H9 (cell line): ENCODE measurements around the gene LRRC28. TPM values are rescaled to one million over a fixed set of nuclear protein-coding genes. Genes with fewer than 3 reads are reported as not detected.

ENCODE experiments used
- DNase-seq: peaks from one replicate; pipeline ENCODE4 v3.0.0-alpha.2; 2017
- H2AFZ ChIP-seq: one replicate; pipeline ENCODE4 v1.6.1; 2013; ENCODE audit warnings: mild to moderate bottlenecking, low read length, control low read depth, moderate library complexity
- H2AK5ac ChIP-seq: 2 replicates; pipeline ENCODE4 v1.6.1; 2013; ENCODE audit warnings: low read length, control low read depth, mixed read lengths; ENCODE audit not compliant: insufficient read length
- H2BK120ac ChIP-seq: one replicate; pipeline ENCODE4 v1.6.1; 2013; ENCODE audit warnings: low read depth, mild to moderate bottlenecking, low read length, control low read depth, inconsistent platforms; ENCODE audit not compliant: poor library complexity, severe bottlenecking
- H2BK12ac ChIP-seq: 2 replicates; pipeline ENCODE4 v1.6.1; 2013; ENCODE audit warnings: low read length, control low read depth, mixed read lengths, low read depth; ENCODE audit not compliant: insufficient read length
- H2BK15ac ChIP-seq: 2 replicates; pipeline ENCODE4 v1.6.1; 2013; ENCODE audit warnings: low read depth, low read length, control low read depth
- H2BK20ac ChIP-seq: one replicate; pipeline ENCODE4 v1.6.1; 2013; ENCODE audit warnings: low read depth, mild to moderate bottlenecking, low read length, control low read depth, inconsistent platforms; ENCODE audit not compliant: poor library complexity, severe bottlenecking
- H2BK5ac ChIP-seq: 2 replicates; pipeline ENCODE4 v1.6.1; 2013; ENCODE audit warnings: low read length, control low read depth, mixed read lengths; ENCODE audit not compliant: insufficient read length
- H3K14ac ChIP-seq: 2 replicates; pipeline ENCODE4 v1.6.1; 2013; ENCODE audit warnings: low read length, control low read depth; ENCODE audit not compliant: insufficient read depth
- H3K18ac ChIP-seq: 2 replicates; pipeline ENCODE4 v1.6.1; 2013; ENCODE audit warnings: low read depth, mild to moderate bottlenecking, mixed read lengths, low read length, control low read depth; ENCODE audit not compliant: insufficient read length
- H3K23ac ChIP-seq: 2 replicates; pipeline ENCODE4 v1.6.1; 2013; ENCODE audit warnings: low read length, control low read depth, mixed read lengths, low read depth; ENCODE audit not compliant: insufficient read length
- H3K23me2 ChIP-seq: 2 replicates; pipeline ENCODE4 v1.6.1; 2013; ENCODE audit warnings: low read depth, mild to moderate bottlenecking, mixed read lengths, low read length, control low read depth; ENCODE audit not compliant: insufficient read length, poor library complexity, severe bottlenecking
- H3K27ac ChIP-seq: 2 replicates; pipeline ENCODE4 v1.5.1; 2013; ENCODE audit warnings: low read length, control low read depth, mixed read lengths, low read depth; ENCODE audit not compliant: insufficient read length
- H3K27me3 ChIP-seq: 2 replicates; pipeline ENCODE4 v1.6.1; 2013; ENCODE audit warnings: low read length, control low read depth, inconsistent platforms; ENCODE audit not compliant: insufficient read depth
- H3K4ac ChIP-seq: 2 replicates; pipeline ENCODE4 v1.6.1; 2013; ENCODE audit warnings: low read depth, mild to moderate bottlenecking, control low read depth, inconsistent platforms, low read length, moderate library complexity
- H3K4me1 ChIP-seq: 2 replicates; pipeline ENCODE4 v1.6.1; 2013; ENCODE audit warnings: low read length, control low read depth, inconsistent platforms; ENCODE audit not compliant: insufficient read depth
- H3K4me2 ChIP-seq: 2 replicates; pipeline ENCODE4 v1.6.1; 2013; ENCODE audit warnings: low read length, control low read depth, mixed read lengths; ENCODE audit not compliant: insufficient read length, insufficient read depth
- H3K56ac ChIP-seq: 2 replicates; pipeline ENCODE4 v1.6.1; 2013; ENCODE audit warnings: low read depth, mild to moderate bottlenecking, mixed read lengths, low read length, control low read depth; ENCODE audit not compliant: insufficient read length
- H3K79me1 ChIP-seq: 2 replicates; pipeline ENCODE4 v1.6.1; 2013; ENCODE audit warnings: low read depth, mild to moderate bottlenecking, moderate library complexity, low read length, control low read depth, inconsistent platforms; ENCODE audit not compliant: insufficient read depth, poor library complexity, severe bottlenecking
- H3K79me2 ChIP-seq: 2 replicates; pipeline ENCODE4 v1.6.1; 2013; ENCODE audit warnings: low read length, control low read depth, inconsistent platforms; ENCODE audit not compliant: insufficient read depth
- H3K9ac ChIP-seq: 2 replicates; pipeline ENCODE4 v1.6.1; 2013; ENCODE audit warnings: low read length, control low read depth, mixed read lengths; ENCODE audit not compliant: insufficient read length; ENCODE audit errors: extremely low read depth
- H3K9me3 ChIP-seq: one replicate; pipeline ENCODE4 v1.6.1; 2013; ENCODE audit warnings: low read depth, low read length, inconsistent platforms; ENCODE audit not compliant: control insufficient read depth
- H3T11ph ChIP-seq: one replicate; pipeline ENCODE4 v1.6.1; 2013; ENCODE audit warnings: mild to moderate bottlenecking, low read length, control low read depth, inconsistent platforms
- H4K20me1 ChIP-seq: one replicate; pipeline ENCODE4 v1.6.1; 2013; ENCODE audit not compliant: control insufficient read depth, insufficient read length, insufficient read depth
- H4K5ac ChIP-seq: 2 replicates; pipeline ENCODE4 v1.6.1; 2013; ENCODE audit warnings: low read depth, mild to moderate bottlenecking, mixed read lengths, low read length, control low read depth; ENCODE audit not compliant: insufficient read length
- H4K8ac ChIP-seq: replicated peaks from 2 replicates; pipeline ENCODE4 v1.6.1; 2013; ENCODE audit warnings: low read length, control low read depth, mixed read lengths, low read depth; ENCODE audit not compliant: insufficient read length
- H4K91ac ChIP-seq: 2 replicates; pipeline ENCODE4 v1.6.1; 2013; ENCODE audit warnings: low read depth, mild to moderate bottlenecking, moderate library complexity, mixed read lengths, low read length, control low read depth; ENCODE audit not compliant: insufficient read length
- H3K27ac Mint-ChIP-seq, 3 experiments: 2 replicates in 2 of 3; 3 replicates in 1 of 3; pipeline ENCODE4 v1.8.0; 2020 to 2021; ENCODE audit warnings: mixed read lengths in 3 of 3, mild to moderate bottlenecking in 1 of 3, moderate library complexity in 1 of 3
- H3K27me3 Mint-ChIP-seq: 2 replicates; pipeline ENCODE4 v1.8.0; 2021; ENCODE audit warnings: low read depth, mild to moderate bottlenecking, moderate library complexity, mixed read lengths
- H3K36me3 Mint-ChIP-seq, 3 experiments: 2 replicates in 2 of 3; 3 replicates in 1 of 3; pipeline ENCODE4 v1.8.0; 2020 to 2021; ENCODE audit warnings: low read depth in 3 of 3, mixed read lengths in 3 of 3; ENCODE audit not compliant: insufficient read depth in 1 of 3
- H3K4me1 Mint-ChIP-seq, 2 experiments: 2 replicates each; pipeline ENCODE4 v1.8.0; 2020; ENCODE audit warnings: mixed read lengths in 2 of 2
- H3K4me3 Mint-ChIP-seq, 2 experiments: 2 replicates in 1 of 2; 3 replicates in 1 of 2; pipeline ENCODE4 v1.8.0; 2020 to 2021; ENCODE audit warnings: mild to moderate bottlenecking in 2 of 2, mixed read lengths in 2 of 2, moderate library complexity in 1 of 2
- H3K9me3 Mint-ChIP-seq, 2 experiments: 2 replicates in 1 of 2; 3 replicates in 1 of 2; pipeline ENCODE4 v1.8.0; 2020; ENCODE audit warnings: mild to moderate bottlenecking in 2 of 2, mixed read lengths in 2 of 2, moderate library complexity in 1 of 2
- WGBS: extraction: QIAGEN DNeasy Blood & Tissue Kit; methylation state at CpG from one replicate; pipeline ENCODE4 v1.1.7; 2013; ENCODE audit warnings: missing lambda C conversion rate, low lambda C conversion rate, mixed read lengths; ENCODE audit not compliant: insufficient read length; ENCODE audit errors: extremely low coverage; 5-methylcytosine and 5-hydroxymethylcytosine counted together
- total RNA-seq: library from RNA; stranded (reverse); gene quantifications from 2 replicates; pipeline ENCODE4 v1.2.1, GENCODE V29; 2021
- TF ChIP-seq, protein P1 (sequence below): fragments of 200-600 bp; sonication (generic); conservative IDR thresholded peaks from 3 replicates; pipeline ENCODE4 v1.8.0; 2021; ENCODE audit warnings: antibody characterized with exemption, mild to moderate bottlenecking

The LRRC28 gene
- total RNA-seq, 1 experiment from 2014 or later: 17.6 TPM

- H3K4me2 ChIP-seq: no peak overlapping the region
- no peak overlapping the region for H3T11ph ChIP-seq
- H3K4ac ChIP-seq: no peak overlapping the region
- no peak for DNase-seq
- no peak overlapping the region for H2BK120ac ChIP-seq
- H3K9me3 Mint-ChIP-seq: peaks cover 0 to 2% of the 10 kb centered on the region in 2 experiments; a peak in 1 of 5 replicates
- no peaks in the 10 kb centered on the region for H3K79me2 ChIP-seq
- no peak overlapping the region for H4K91ac ChIP-seq
- H3K4me1 Mint-ChIP-seq: no peaks in the 10 kb centered on the region
- TF ChIP-seq, protein P1, sequence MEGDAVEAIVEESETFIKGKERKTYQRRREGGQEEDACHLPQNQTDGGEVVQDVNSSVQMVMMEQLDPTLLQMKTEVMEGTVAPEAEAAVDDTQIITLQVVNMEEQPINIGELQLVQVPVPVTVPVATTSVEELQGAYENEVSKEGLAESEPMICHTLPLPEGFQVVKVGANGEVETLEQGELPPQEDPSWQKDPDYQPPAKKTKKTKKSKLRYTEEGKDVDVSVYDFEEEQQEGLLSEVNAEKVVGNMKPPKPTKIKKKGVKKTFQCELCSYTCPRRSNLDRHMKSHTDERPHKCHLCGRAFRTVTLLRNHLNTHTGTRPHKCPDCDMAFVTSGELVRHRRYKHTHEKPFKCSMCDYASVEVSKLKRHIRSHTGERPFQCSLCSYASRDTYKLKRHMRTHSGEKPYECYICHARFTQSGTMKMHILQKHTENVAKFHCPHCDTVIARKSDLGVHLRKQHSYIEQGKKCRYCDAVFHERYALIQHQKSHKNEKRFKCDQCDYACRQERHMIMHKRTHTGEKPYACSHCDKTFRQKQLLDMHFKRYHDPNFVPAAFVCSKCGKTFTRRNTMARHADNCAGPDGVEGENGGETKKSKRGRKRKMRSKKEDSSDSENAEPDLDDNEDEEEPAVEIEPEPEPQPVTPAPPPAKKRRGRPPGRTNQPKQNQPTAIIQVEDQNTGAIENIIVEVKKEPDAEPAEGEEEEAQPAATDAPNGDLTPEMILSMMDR: no peak
- no peaks in the 10 kb centered on the region for H3K9me3 ChIP-seq
- no peaks in the 10 kb centered on the region; the same call in 1 of the 2 replicates for H3K27me3 Mint-ChIP-seq
- no peak overlapping the region for H2BK20ac ChIP-seq
- H3K9ac ChIP-seq: no peak overlapping the region
- no peak overlapping the region for H3K4me3 Mint-ChIP-seq
- no peaks in the 10 kb centered on the region for H3K23me2 ChIP-seq
- no peak overlapping the region for H3K18ac ChIP-seq
- no peak overlapping the region for H3K27ac Mint-ChIP-seq
- no peak overlapping the region for H4K5ac ChIP-seq
- no peak overlapping the region for H2BK15ac ChIP-seq
- no CpG with 5 or more reads among the region's 5 CpGs for WGBS
- H3K56ac ChIP-seq: no peak overlapping the region
- H4K8ac ChIP-seq: no peak overlapping the region
- H2AK5ac ChIP-seq: no peak overlapping the region
- H3K23ac ChIP-seq: no peak overlapping the region
- no peaks in the 10 kb centered on the region for H3K79me1 ChIP-seq
- no peak overlapping the region for H2AFZ ChIP-seq
- no peaks in the 10 kb centered on the region for H3K4me1 ChIP-seq
- no peaks in the 10 kb centered on the region for H3K36me3 Mint-ChIP-seq
- H3K14ac ChIP-seq: no peak overlapping the region
- H3K27ac ChIP-seq: no peak overlapping the region
- H2BK12ac ChIP-seq: no peak overlapping the region
- H2BK5ac ChIP-seq: no peak overlapping the region
- no peaks in the 10 kb centered on the region for H3K27me3 ChIP-seq
- no peaks in the 10 kb centered on the region for H4K20me1 ChIP-seq
Observed at GRCh38 chr15:99396375-99396774, 145.1 kb downstream of the LRRC28 start.
